Mesendoderm (in vitro differentiated cells): Measurements from ENCODE around the gene MB21D2.

Source experiments
- DNase-seq: peaks from one replicate; pipeline ENCODE4 v3.0.0; 2013
- H2AK5ac ChIP-seq: 2 replicates; pipeline ENCODE4 v1.6.1; 2013; ENCODE audit warnings: low read length, inconsistent platforms
- H2BK120ac ChIP-seq: 2 replicates; pipeline ENCODE4 v1.6.1; 2013; ENCODE audit warnings: low read depth, mild to moderate bottlenecking, low read length, moderate library complexity, mixed read lengths
- H2BK15ac ChIP-seq: replicated peaks from 2 replicates; pipeline ENCODE4 v1.6.1; 2013; ENCODE audit warnings: low read depth, mild to moderate bottlenecking, moderate library complexity
- H2BK5ac ChIP-seq: 2 replicates; pipeline ENCODE4 v1.6.1; 2013; ENCODE audit warnings: low read length, inconsistent platforms
- H3K18ac ChIP-seq: 2 replicates; pipeline ENCODE4 v1.6.1; 2013; ENCODE audit warnings: mild to moderate bottlenecking, low read length, mixed read lengths
- H3K23ac ChIP-seq: one replicate; pipeline ENCODE4 v1.6.1; 2013; ENCODE audit warnings: low read length
- H3K27ac ChIP-seq: 2 replicates; pipeline ENCODE4 v1.5.1; 2013; ENCODE audit warnings: low read depth, mild to moderate bottlenecking, inconsistent platforms, low read length, moderate library complexity
- H3K27me3 ChIP-seq: 2 replicates; pipeline ENCODE4 v1.6.1; 2013; ENCODE audit warnings: low read length, control low read depth, mild to moderate bottlenecking, inconsistent platforms; ENCODE audit not compliant: insufficient read depth, poor library complexity
- H3K36me3 ChIP-seq: 2 replicates; pipeline ENCODE4 v1.6.1; 2013; ENCODE audit warnings: low read length, inconsistent platforms; ENCODE audit not compliant: control insufficient read depth, insufficient read depth
- H3K4ac ChIP-seq: one replicate; pipeline ENCODE4 v1.6.1; 2013; ENCODE audit warnings: low read depth, mild to moderate bottlenecking, low read length, moderate library complexity
- H3K4me1 ChIP-seq: 2 replicates; pipeline ENCODE4 v1.6.1; 2013; ENCODE audit warnings: low read depth, low read length, inconsistent platforms; ENCODE audit not compliant: control insufficient read depth
- H3K4me2 ChIP-seq: 2 replicates; pipeline ENCODE4 v1.6.1; 2013; ENCODE audit warnings: low read length
- H3K4me3 ChIP-seq: 2 replicates; pipeline ENCODE4 v1.5.1; 2013; ENCODE audit warnings: mild to moderate bottlenecking, low read length
- H3K56ac ChIP-seq: one replicate; pipeline ENCODE4 v1.6.1; 2013; ENCODE audit warnings: low read length
- H3K79me1 ChIP-seq: 2 replicates; pipeline ENCODE4 v1.6.1; 2013; ENCODE audit warnings: low read length, inconsistent platforms
- H3K79me2 ChIP-seq: 2 replicates; pipeline ENCODE4 v1.6.1; 2013; ENCODE audit warnings: mild to moderate bottlenecking, low read length; ENCODE audit not compliant: control insufficient read depth, insufficient read depth
- H3K9ac ChIP-seq: 2 replicates; pipeline ENCODE4 v1.6.1; 2013; ENCODE audit warnings: low read length, inconsistent platforms
- H4K5ac ChIP-seq: one replicate; pipeline ENCODE4 v1.6.1; 2013; ENCODE audit warnings: low read length
- H4K8ac ChIP-seq: one replicate; pipeline ENCODE4 v1.6.1; 2013; ENCODE audit warnings: low read depth, mild to moderate bottlenecking, control low read depth, low read length, moderate library complexity
- WGBS: extraction: QIAGEN DNeasy Blood & Tissue Kit; methylation state at CpG from one replicate; pipeline ENCODE4 v1.1.7; 2013; ENCODE audit warnings: low lambda C conversion rate, missing lambda C conversion rate; ENCODE audit not compliant: insufficient coverage; ENCODE audit errors: extremely low coverage; 5-methylcytosine and 5-hydroxymethylcytosine counted together

MB21D2 gene

DNA sequence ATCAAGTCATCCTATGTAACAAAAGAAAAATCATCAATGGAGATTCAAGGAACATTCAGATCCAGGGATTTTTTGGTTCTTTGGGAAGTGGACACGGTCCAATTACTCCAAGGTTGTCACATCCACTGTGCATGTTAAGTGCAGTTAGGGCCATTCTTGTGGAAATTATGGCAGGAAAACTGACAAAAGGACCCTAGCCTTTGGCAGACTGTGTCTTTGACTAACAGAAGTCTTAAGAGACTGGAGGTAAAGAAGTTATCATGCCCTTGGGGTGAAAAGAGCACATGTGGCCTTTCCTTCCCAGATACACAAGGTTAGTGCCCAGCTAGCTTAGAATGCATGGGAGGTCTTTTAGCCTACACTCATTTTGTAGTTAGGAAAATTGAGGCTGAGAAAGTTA lies 74.9 kb downstream of the MB21D2 start:
- no peak for DNase-seq
- Histone ChIP-seq H3K4me3 (no peak overlapping the region), H3K27ac (no peak overlapping the region), H2BK120ac (no peak overlapping the region), H3K56ac (no peak overlapping the region), H2BK5ac (no peak overlapping the region), H3K4me1 (peaks cover 5% of the 10 kb centered on the region), H3K36me3 (no peaks in the 10 kb centered on the region), H3K9ac (no peak overlapping the region), H3K27me3 (no peaks in the 10 kb centered on the region), H3K79me2 (peaks cover 42% of the 10 kb centered on the region), H2BK15ac (no peak overlapping the region), H3K4me2 (no peak overlapping the region), H3K23ac (no peak overlapping the region), H3K79me1 (peaks cover 24% of the 10 kb centered on the region), H3K18ac (no peak overlapping the region), H4K5ac (no peak overlapping the region), H4K8ac (no peak overlapping the region), H3K4ac (no peak overlapping the region), H2AK5ac (no peak overlapping the region)
- WGBS = no CpG with 5 or more reads among the region's 1 CpG

DNA sequence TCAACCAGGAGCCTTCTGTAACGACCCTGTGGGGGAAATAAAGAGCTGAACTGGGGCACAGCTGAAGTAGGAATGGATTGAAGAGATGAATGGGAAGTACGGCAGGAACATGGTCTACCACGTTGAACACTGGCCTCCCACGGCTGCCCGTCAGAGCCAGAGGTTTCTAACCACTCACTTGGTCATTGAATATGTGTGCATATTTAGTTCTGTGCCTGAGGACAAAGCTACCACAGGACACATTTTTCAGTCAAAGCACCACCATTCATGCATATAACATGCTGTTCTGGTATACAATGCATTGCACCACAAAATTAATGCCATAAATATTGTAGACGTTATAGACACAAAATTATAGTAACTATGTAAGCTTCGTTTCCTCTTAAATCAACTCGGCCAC lies 75.5 kb downstream of the MB21D2 start:
- H2BK15ac ChIP-seq = no peak overlapping the region
- peaks cover 38% of the 10 kb centered on the region for H3K79me2 ChIP-seq
- H3K9ac ChIP-seq = no peak overlapping the region
- H3K4me1 ChIP-seq = peaks cover 5% of the 10 kb centered on the region
- no peak overlapping the region for H4K8ac ChIP-seq
- H3K79me1 ChIP-seq = peaks cover 24% of the 10 kb centered on the region
- H2AK5ac ChIP-seq = no peak overlapping the region
- no peak for DNase-seq
- no peak overlapping the region for H2BK5ac ChIP-seq
- no peak overlapping the region for H4K5ac ChIP-seq
- no peak overlapping the region for H3K4ac ChIP-seq
- WGBS = no CpG with 5 or more reads among the region's 8 CpGs
- no peaks in the 10 kb centered on the region for H3K27me3 ChIP-seq
- no peak overlapping the region for H3K27ac ChIP-seq
- H3K4me2 ChIP-seq = no peak overlapping the region
- H3K36me3 ChIP-seq = no peaks in the 10 kb centered on the region
- H2BK120ac ChIP-seq = no peak overlapping the region
- no peak overlapping the region for H3K4me3 ChIP-seq
- no peak overlapping the region for H3K23ac ChIP-seq
- H3K56ac ChIP-seq = no peak overlapping the region
- H3K18ac ChIP-seq = no peak overlapping the region

DNA sequence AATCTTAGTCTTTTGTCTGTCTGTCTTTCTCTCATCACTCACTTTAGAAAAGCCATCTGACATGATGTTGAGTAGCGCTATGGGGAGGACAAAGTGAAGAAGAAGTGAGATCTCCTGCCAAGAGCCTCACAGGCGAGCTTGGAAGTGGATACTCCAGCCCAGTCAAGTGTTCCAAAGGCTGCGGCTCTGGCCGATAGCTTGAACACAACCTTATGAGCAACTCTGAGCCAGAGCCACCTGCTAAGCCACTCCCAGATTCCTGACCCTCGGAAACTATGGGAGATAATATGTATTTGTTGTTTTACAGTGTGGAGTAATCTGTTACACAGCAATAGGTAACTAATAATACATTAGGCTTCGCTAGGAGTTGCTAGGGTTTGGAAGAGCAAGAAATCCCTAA lies 76.2 kb downstream of the MB21D2 start:
- no peak overlapping the region for H2AK5ac ChIP-seq
- peaks cover 24% of the 10 kb centered on the region for H3K79me1 ChIP-seq
- H3K4me3 ChIP-seq = no peak overlapping the region
- no peak overlapping the region for H3K4ac ChIP-seq
- WGBS = no CpG with 5 or more reads among the region's 6 CpGs
- H4K8ac ChIP-seq = no peak overlapping the region
- H2BK15ac ChIP-seq = no peak overlapping the region
- no peak for DNase-seq
- H3K56ac ChIP-seq = no peak overlapping the region
- no peaks in the 10 kb centered on the region for H3K27me3 ChIP-seq
- no peak overlapping the region for H4K5ac ChIP-seq
- H3K18ac ChIP-seq = no peak overlapping the region
- no peak overlapping the region for H2BK5ac ChIP-seq
- no peak overlapping the region for H2BK120ac ChIP-seq
- H3K36me3 ChIP-seq = no peaks in the 10 kb centered on the region
- H3K4me1 ChIP-seq = peaks cover 5% of the 10 kb centered on the region
- H3K79me2 ChIP-seq = peaks cover 33% of the 10 kb centered on the region
- H3K9ac ChIP-seq = no peak overlapping the region
- no peak overlapping the region for H3K27ac ChIP-seq
- no peak overlapping the region for H3K4me2 ChIP-seq
- H3K23ac ChIP-seq = no peak overlapping the region

DNA sequence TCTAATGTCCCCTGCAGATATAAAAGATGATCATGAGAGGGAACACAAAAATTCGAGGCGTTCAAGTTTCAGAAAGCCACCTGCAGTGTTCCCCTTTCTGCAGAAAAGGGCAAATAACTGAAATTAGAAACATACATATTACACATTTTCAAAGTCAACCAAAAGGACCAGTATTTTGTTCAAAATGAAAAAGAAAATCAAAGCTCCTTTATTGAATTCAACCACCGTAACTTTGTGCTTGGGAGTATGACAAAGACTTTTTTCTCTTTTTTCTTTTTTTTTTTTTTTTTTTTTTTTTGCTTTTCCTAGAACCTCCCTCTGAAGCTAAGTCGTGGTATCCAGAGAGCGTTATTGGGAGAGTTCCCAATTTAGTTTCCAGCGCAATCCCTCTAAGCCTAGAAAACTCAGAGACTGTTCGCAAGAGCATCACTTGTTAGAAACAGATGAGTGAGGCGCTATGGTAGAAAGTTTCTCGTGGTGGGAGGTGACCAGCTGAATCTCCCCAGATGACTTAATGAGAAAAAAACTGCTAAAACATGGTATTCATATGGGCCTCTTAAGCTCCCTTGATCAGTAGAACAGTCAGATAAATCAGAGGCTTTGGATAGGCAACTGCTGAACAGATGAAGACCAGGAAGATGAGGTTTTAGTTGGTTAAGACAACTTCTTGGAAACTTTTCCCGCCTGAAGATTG lies 77.4 kb downstream of the MB21D2 start:
- WGBS = no CpG with 5 or more reads among the region's 10 CpGs
- Histone ChIP-seq H2BK15ac (no peak overlapping the region), H3K9ac (no peak overlapping the region), H3K23ac (no peak overlapping the region), H3K79me2 (peaks cover 30% of the 10 kb centered on the region), H3K4ac (no peak overlapping the region), H3K79me1 (peaks cover 24% of the 10 kb centered on the region), H2BK5ac (no peak overlapping the region), H3K4me1 (peaks cover 4% of the 10 kb centered on the region), H3K18ac (no peak overlapping the region), H3K56ac (no peak overlapping the region), H3K27me3 (no peaks in the 10 kb centered on the region), H3K36me3 (no peaks in the 10 kb centered on the region), H2AK5ac (no peak overlapping the region), H4K8ac (no peak overlapping the region), H3K4me3 (no peak overlapping the region), H2BK120ac (no peak overlapping the region), H3K27ac (no peak overlapping the region), H3K4me2 (no peak overlapping the region), H4K5ac (no peak overlapping the region)
- no peak for DNase-seq

DNA sequence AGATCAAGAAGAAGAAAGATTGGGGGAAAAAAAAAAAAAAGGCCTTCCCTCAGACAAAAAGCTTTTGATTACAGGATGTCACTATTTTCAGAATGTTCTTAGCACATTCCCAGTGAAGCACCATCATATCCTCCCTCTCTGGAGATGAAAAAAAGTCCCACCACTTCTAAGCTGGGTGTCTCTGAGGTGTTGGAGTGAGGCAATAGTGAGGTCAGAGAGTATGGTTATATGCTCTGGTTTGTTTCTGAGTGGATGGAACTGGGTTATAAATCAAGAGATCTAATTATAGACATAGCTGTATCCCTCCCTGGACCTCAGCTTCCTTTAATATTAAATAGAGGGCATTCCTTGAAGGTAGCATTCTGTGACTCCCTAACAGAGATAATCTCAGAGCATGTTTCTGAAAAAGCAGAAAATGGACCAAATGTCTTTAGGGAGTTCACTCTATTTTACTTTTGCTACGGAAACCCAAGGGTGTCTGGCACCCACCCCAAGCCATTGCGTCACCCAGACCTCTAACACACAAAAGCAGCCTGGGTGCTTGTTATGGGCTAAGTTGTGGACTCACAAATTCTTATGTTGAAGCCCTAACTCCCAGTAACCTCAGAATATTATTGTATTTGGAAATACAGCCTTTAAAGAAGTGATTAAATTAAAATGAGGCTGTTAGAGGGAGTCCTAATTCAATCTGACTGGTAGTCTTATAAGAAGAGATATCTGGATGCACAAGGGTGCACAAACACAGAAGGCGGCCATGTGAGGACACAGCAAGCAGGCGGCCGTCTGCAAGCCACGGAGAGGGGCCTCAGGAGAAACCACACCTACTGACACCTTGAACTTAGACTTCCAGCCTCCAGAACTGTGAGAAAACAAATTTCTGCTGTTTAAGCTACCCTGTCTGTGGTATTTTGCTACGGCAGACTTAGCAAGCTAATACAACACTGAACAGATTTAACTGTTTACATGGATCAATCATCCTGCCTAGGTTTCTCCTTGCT lies 81.5 kb downstream of the MB21D2 start:
- Histone ChIP-seq H3K79me2 (peaks cover 16% of the 10 kb centered on the region), H4K8ac (no peak overlapping the region), H3K27ac (no peak overlapping the region), H4K5ac (no peak overlapping the region), H2BK5ac (no peak overlapping the region), H3K36me3 (no peaks in the 10 kb centered on the region), H3K18ac (no peak overlapping the region), H3K4me1 (no peaks in the 10 kb centered on the region), H3K79me1 (peaks cover 7% of the 10 kb centered on the region), H3K56ac (no peak overlapping the region), H2BK120ac (no peak overlapping the region), H2BK15ac (no peak overlapping the region), H3K9ac (no peak overlapping the region), H3K23ac (no peak overlapping the region), H3K4me3 (no peak overlapping the region), H2AK5ac (no peak overlapping the region), H3K4ac (no peak overlapping the region), H3K4me2 (no peak overlapping the region), H3K27me3 (no peaks in the 10 kb centered on the region)
- WGBS = no CpG with 5 or more reads among the region's 7 CpGs
- peak; percentile 40 for DNase-seq
